PFSK-1 (cell line): Measurements from ENCODE around the gene KIAA0753.

Source experiments
- FOXP2 ChIP-seq: optimal IDR thresholded peaks from 2 replicates; pipeline ENCODE3; 2011; ENCODE audit warnings: borderline replicate concordance, control low read depth, inconsistent platforms; ENCODE audit not compliant: insufficient read depth; ENCODE audit errors: extremely low read length, extremely low read depth
- POLR2AphosphoS5 ChIP-seq: IDR thresholded peaks from 2 replicates; pipeline ENCODE4 v1.6.1; 2012; ENCODE audit warnings: low read depth, mild to moderate bottlenecking, control low read depth, low read length, moderate library complexity
- SIN3A ChIP-seq: IDR thresholded peaks from 2 replicates; pipeline ENCODE4 v1.6.1; 2012; ENCODE audit warnings: mild to moderate bottlenecking, low read length, moderate library complexity, borderline replicate concordance; ENCODE audit not compliant: insufficient read depth
- TAF1 ChIP-seq: IDR thresholded peaks from 2 replicates; pipeline ENCODE4 v1.6.1; 2012; ENCODE audit warnings: low read length, control low read depth, borderline replicate concordance; ENCODE audit not compliant: insufficient read depth
- TF ChIP-seq, protein P1 (sequence below), 2 experiments: IDR thresholded peaks; 2 replicates each; pipeline versions ENCODE4 v1.6.1 to v1.8.0; 2011 to 2012; ENCODE audit warnings: low read depth in 2 of 2, low read length in 2 of 2, control low read depth in 1 of 2, inconsistent platforms in 1 of 2, mild to moderate bottlenecking in 1 of 2, moderate library complexity in 1 of 2; ENCODE audit not compliant: insufficient read depth in 1 of 2

The KIAA0753 gene

GRCh38 chr17:6638046-6638908 is 2.2 kb downstream of the KIAA0753 start:
- TF ChIP-seq POLR2AphosphoS5: no peak
- no peak for TF ChIP-seq SIN3A
- TF ChIP-seq, protein P1, sequence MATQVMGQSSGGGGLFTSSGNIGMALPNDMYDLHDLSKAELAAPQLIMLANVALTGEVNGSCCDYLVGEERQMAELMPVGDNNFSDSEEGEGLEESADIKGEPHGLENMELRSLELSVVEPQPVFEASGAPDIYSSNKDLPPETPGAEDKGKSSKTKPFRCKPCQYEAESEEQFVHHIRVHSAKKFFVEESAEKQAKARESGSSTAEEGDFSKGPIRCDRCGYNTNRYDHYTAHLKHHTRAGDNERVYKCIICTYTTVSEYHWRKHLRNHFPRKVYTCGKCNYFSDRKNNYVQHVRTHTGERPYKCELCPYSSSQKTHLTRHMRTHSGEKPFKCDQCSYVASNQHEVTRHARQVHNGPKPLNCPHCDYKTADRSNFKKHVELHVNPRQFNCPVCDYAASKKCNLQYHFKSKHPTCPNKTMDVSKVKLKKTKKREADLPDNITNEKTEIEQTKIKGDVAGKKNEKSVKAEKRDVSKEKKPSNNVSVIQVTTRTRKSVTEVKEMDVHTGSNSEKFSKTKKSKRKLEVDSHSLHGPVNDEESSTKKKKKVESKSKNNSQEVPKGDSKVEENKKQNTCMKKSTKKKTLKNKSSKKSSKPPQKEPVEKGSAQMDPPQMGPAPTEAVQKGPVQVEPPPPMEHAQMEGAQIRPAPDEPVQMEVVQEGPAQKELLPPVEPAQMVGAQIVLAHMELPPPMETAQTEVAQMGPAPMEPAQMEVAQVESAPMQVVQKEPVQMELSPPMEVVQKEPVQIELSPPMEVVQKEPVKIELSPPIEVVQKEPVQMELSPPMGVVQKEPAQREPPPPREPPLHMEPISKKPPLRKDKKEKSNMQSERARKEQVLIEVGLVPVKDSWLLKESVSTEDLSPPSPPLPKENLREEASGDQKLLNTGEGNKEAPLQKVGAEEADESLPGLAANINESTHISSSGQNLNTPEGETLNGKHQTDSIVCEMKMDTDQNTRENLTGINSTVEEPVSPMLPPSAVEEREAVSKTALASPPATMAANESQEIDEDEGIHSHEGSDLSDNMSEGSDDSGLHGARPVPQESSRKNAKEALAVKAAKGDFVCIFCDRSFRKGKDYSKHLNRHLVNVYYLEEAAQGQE (IDR thresholded peaks at IDR 0.05; ENCODE audit: insufficient read depth in 1 of 2, low read depth in 2 of 2, low read length in 2 of 2): no peak

DNA sequence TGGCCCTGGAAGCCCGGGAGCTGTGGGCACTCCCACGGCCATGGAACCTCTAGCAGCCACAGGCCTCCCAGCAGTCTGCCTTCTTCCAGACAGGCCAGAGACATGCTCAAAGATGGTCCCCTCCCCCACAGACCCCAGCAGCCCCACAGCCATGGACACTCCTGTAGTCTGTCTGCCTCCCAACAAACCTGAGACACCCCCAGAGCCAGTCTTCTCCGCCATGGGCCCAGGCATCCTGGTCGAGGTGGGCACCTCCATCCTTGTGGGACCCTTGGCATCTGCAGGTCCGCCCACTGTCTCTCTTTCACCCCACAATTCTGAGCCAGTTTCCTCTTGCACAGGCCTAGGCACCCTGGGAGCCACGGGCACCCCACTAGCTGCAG is 3.1 kb downstream of the KIAA0753 start:
- no peak for TF ChIP-seq TAF1
- no peak for TF ChIP-seq POLR2AphosphoS5
- no peak for TF ChIP-seq SIN3A
- TF ChIP-seq FOXP2: no peak
- TF ChIP-seq, protein P1 (IDR thresholded peaks at IDR 0.05; ENCODE audit: insufficient read depth in 1 of 2, low read depth in 2 of 2, low read length in 2 of 2): no peak

GRCh38 chr17:6636616-6637457 is 3.7 kb downstream of the KIAA0753 start:
- TF ChIP-seq FOXP2: no peak
- TF ChIP-seq, protein P1 (IDR thresholded peaks at IDR 0.05; ENCODE audit: insufficient read depth in 1 of 2, low read depth in 2 of 2, low read length in 2 of 2): peak; percentile 31 to 81; a peak in 2 of 4 replicates

DNA sequence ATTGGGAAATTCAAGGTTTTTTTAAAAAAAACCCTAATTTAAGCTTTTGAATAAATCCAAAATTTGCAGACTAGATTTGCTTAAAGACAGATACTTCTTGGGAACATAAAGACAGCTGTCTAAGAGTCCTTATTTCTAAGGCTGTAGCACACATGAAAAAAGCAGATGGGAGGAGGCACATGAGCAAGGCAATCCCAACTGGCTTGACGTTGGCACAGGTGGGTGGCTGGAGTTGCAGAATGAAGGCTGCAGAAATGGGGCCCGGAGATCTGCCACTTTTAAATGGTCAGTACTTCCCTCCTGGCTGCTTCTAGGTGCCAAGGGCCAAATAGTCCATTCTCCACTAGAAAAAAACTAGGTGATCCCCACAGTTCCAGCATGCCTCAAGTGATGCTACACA is 4.4 kb downstream of the KIAA0753 start:
- no peak for TF ChIP-seq SIN3A
- no peak for TF ChIP-seq TAF1
- TF ChIP-seq POLR2AphosphoS5: no peak
- TF ChIP-seq, protein P1 (IDR thresholded peaks at IDR 0.05; ENCODE audit: insufficient read depth in 1 of 2, low read depth in 2 of 2, low read length in 2 of 2): no peak
- TF ChIP-seq FOXP2: no peak
